Endothelial cell of umbilical vein (primary cell): Measurements from ENCODE around the gene CDCA5. TPM values are rescaled to one million over a fixed set of nuclear protein-coding genes. Genes with fewer than 3 reads are reported as not detected.

Experiments used
- BruUV-seq: library from RNA; stranded (reverse); fragments of 400-500 nt; replicated peaks from 2 replicates; lab custom pipeline; 2021; lab: Mats Ljungman, UMichigan
- CTCF ChIA-PET: fragments of 300-600, 350-600 bp; sonication (Branson Sonifier 250); formaldehyde crosslinking; loops from one replicate; lab custom pipeline; 2021; ENCODE audit warnings: antibody characterized with exemption, inconsistent platforms; lab: Charles Lee
- POLR2A ChIA-PET: fragments of 300-600, 350-600 bp; sonication (Branson Sonifier 250); formaldehyde crosslinking; loops from one replicate; lab custom pipeline; 2021; ENCODE audit warnings: antibody characterized with exemption, inconsistent platforms; lab: Charles Lee
- DNase-seq: peaks from one replicate; pipeline ENCODE4 v3.0.0-alpha.2; 2011; ENCODE audit warnings: low read depth, low spot score
- FAIRE-seq: peaks from 2 replicates; lab custom pipeline; 2011; peaks lifted over from hg19 to GRCh38; lab: Jason Lieb, UNC
- H2AFZ ChIP-seq: 2 replicates; pipeline ENCODE4 v1.6.0; 2012; ENCODE audit warnings: low read depth, low read length, control low read depth, inconsistent platforms
- H3K27ac ChIP-seq: 2 replicates; pipeline ENCODE4 v1.5.1; 2011; ENCODE audit warnings: low read depth, mild to moderate bottlenecking, control low read depth, low read length, moderate library complexity; ENCODE audit not compliant: insufficient read depth
- H3K27me3 ChIP-seq, 2 experiments: 2 replicates each; pipeline versions ENCODE4 v1.6.0 to v1.6.1; 2011; ENCODE audit warnings: low read length in 2 of 2, mixed read lengths in 1 of 2; ENCODE audit not compliant: control insufficient read depth in 2 of 2, insufficient read depth in 2 of 2
- H3K36me3 ChIP-seq, 2 experiments: 2 replicates in 1 of 2; 3 replicates in 1 of 2; pipeline ENCODE4 v1.5.1; 2011; ENCODE audit warnings: low read length in 2 of 2, mild to moderate bottlenecking in 1 of 2, moderate library complexity in 1 of 2; ENCODE audit not compliant: control insufficient read depth in 2 of 2, insufficient read depth in 2 of 2; ENCODE audit errors: extremely low read depth in 1 of 2
- H3K4me1 ChIP-seq: 3 replicates; pipeline ENCODE4 v1.5.1; 2011; ENCODE audit warnings: mild to moderate bottlenecking, low read length; ENCODE audit not compliant: control insufficient read depth, insufficient read depth; ENCODE audit errors: extremely low read depth
- H3K4me2 ChIP-seq: 2 replicates; pipeline ENCODE4 v1.6.1; 2011; ENCODE audit warnings: low read length, control low read depth, mixed read lengths; ENCODE audit not compliant: insufficient read depth
- H3K4me3 ChIP-seq, 3 experiments: fragments of 200-600 bp in 1 of 3; sonication (generic), shearing (Covaris generic) in 1 of 3; replicated peaks in 1 of 3; 2 replicates each; pipeline ENCODE4 v1.5.1; 2011 to 2016; ENCODE audit warnings: control low read depth in 3 of 3, low read length in 3 of 3, mild to moderate bottlenecking in 2 of 3, inconsistent platforms in 1 of 3, low read depth in 1 of 3, moderate library complexity in 1 of 3; ENCODE audit not compliant: insufficient read depth in 1 of 3
- H3K79me2 ChIP-seq: 2 replicates; pipeline ENCODE4 v1.6.0; 2012; ENCODE audit warnings: low read length, inconsistent platforms; ENCODE audit not compliant: control insufficient read depth, insufficient read depth
- H3K9ac ChIP-seq: replicated peaks from 2 replicates; pipeline ENCODE3; 2011; ENCODE audit warnings: low read length, control low read depth; ENCODE audit not compliant: insufficient read depth; ENCODE audit errors: extremely low read depth
- H3K9me1 ChIP-seq: replicated peaks from 3 replicates; pipeline ENCODE4 v1.6.0; 2011; ENCODE audit warnings: mild to moderate bottlenecking, low read length; ENCODE audit not compliant: control insufficient read depth, insufficient read depth; ENCODE audit errors: extremely low read depth
- H3K9me3 ChIP-seq: replicated peaks from 2 replicates; pipeline ENCODE4 v1.5.1; 2012; ENCODE audit warnings: low read length, inconsistent platforms; ENCODE audit not compliant: control insufficient read depth, insufficient read depth
- H4K20me1 ChIP-seq: replicated peaks from 2 replicates; pipeline ENCODE3; 2011; ENCODE audit warnings: mild to moderate bottlenecking, low read length; ENCODE audit not compliant: control insufficient read depth, insufficient read depth; ENCODE audit errors: extremely low read depth
- CTCF ChIP-seq, 2 donors: IDR thresholded peaks; 1 replicate in 1 of 2; 2 replicates in 1 of 2; pipeline ENCODE4 v1.5.1; 2011; ENCODE audit warnings: low read length in 2 of 2, mild to moderate bottlenecking in 2 of 2, moderate library complexity in 2 of 2, control low read depth in 1 of 2, inconsistent platforms in 1 of 2, low read depth in 1 of 2; ENCODE audit not compliant: insufficient read depth in 1 of 2; ENCODE audit errors: extremely low read depth in 1 of 2
- EZH2 ChIP-seq: IDR thresholded peaks from 2 replicates; pipeline ENCODE4 v1.6.1; 2012; ENCODE audit warnings: borderline replicate concordance, low read depth, mild to moderate bottlenecking, moderate library complexity, low read length, inconsistent platforms; ENCODE audit not compliant: severe bottlenecking
- FOS ChIP-seq: IDR thresholded peaks from 2 replicates; pipeline ENCODE4 v1.6.1; 2011; ENCODE audit warnings: mild to moderate bottlenecking, low read length, moderate library complexity, borderline replicate concordance; ENCODE audit not compliant: insufficient read depth
- GATA2 ChIP-seq: IDR thresholded peaks from 2 replicates; pipeline ENCODE4 v1.7.0; 2011; ENCODE audit warnings: low read depth, mild to moderate bottlenecking, moderate library complexity, mixed read lengths, low read length; ENCODE audit not compliant: insufficient read length, insufficient read depth
- JUN ChIP-seq: IDR thresholded peaks from 2 replicates; pipeline ENCODE4 v1.6.1; 2011; ENCODE audit warnings: borderline replicate concordance, low read depth; ENCODE audit not compliant: insufficient read length, insufficient read depth
- MAX ChIP-seq: IDR thresholded peaks from 2 replicates; pipeline ENCODE4 v1.6.1; 2011; ENCODE audit not compliant: insufficient read depth, insufficient read length
- MYC ChIP-seq: IDR thresholded peaks from one replicate; pipeline ENCODE4 v1.6.1; 2011; ENCODE audit warnings: mild to moderate bottlenecking, low read depth, low read length
- POLR2A ChIP-seq: IDR thresholded peaks from 2 replicates; pipeline ENCODE4 v1.6.1; 2012; ENCODE audit warnings: low read depth, mild to moderate bottlenecking, control low read depth, low read length
- POLR2AphosphoS5 ChIP-seq: IDR thresholded peaks from 2 replicates; pipeline ENCODE4 v1.6.1; 2012; ENCODE audit warnings: low read depth, mild to moderate bottlenecking, control low read depth, low read length, moderate library complexity; ENCODE audit not compliant: insufficient read depth
- dilution Hi-C: fragments of 300-500 bp; cut with MboI; formaldehyde crosslinking; loops from one replicate; pipeline ENCODE4 v1.15.0; 2019; ENCODE audit warnings: low sequenced_read_pairs; ENCODE audit not compliant: extremely low pct_ligation_motif_present
- intact Hi-C: fragments of 100-400 bp; cut with micrococcal nuclease; formaldehyde crosslinking; loops from one replicate; pipeline ENCODE4 v1.10.0; 2022
- polyA plus RNA-seq, 4 experiments: library from polyadenylated mRNA; depleted of rRNA in 3 of 4; stranded (reverse) in 3 of 4; unstranded in 1 of 4; fragments of >200 nt; gene quantifications; 2 replicates each; pipeline versions ENCODE4 v1.2.1 to v1.2.3, GENCODE V29; 2011 to 2012; ENCODE audit warnings: missing spikeins in 1 of 4
- total RNA-seq: library from RNA; stranded (reverse); gene quantifications from 2 replicates; pipeline ENCODE4 v1.2.3, GENCODE V29; 2021

CDCA5 gene
- total and polyA plus RNA-seq, 2 donors (not counting 3 experiments of a cell fraction or from before 2014, with no cell fraction given), result 16.4 to 35.7 TPM

- DNase-seq (no peak), FAIRE-seq (no peak)
- peaks cover 15% of the 10 kb centered on the region for H3K4me1 ChIP-seq
- H3K9me3 ChIP-seq, result no peaks in the 10 kb centered on the region
- H3K9me1 ChIP-seq, result no peaks in the 10 kb centered on the region
- no peak overlapping the region for H3K4me2 ChIP-seq
- H3K27ac ChIP-seq, result no peak overlapping the region
- dilution Hi-C loops, result no loop called here
- no peaks in the 10 kb centered on the region for H3K27me3 ChIP-seq
- ChIA-PET POLR2A (no interaction called here), CTCF (no interaction called here)
- TF ChIP-seq EZH2 (no peak), JUN (no peak), POLR2AphosphoS5 (no peak), MYC (no peak), CTCF (IDR thresholded peaks at IDR 0.05; ENCODE audit: extremely low read depth in 1 of 2, insufficient read depth in 1 of 2, low read depth in 1 of 2, low read length in 2 of 2) (no peak), FOS (no peak), GATA2 (no peak), POLR2A (no peak), MAX (no peak)
- intact Hi-C loops, result no loop called here
- no peak overlapping the region for H2AFZ ChIP-seq
- H3K36me3 ChIP-seq, result peaks cover 2 to 10% of the 10 kb centered on the region in 2 experiments
- BruUV-seq, result no TSS peak
- no peaks in the 10 kb centered on the region for H4K20me1 ChIP-seq
- no peak overlapping the region for H3K4me3 ChIP-seq
- H3K79me2 ChIP-seq, result no peaks in the 10 kb centered on the region
- no peak overlapping the region for H3K9ac ChIP-seq
These were observed 39.8 kb downstream of the CDCA5 start for GRCh38 chr11:65043881-65044501.
